GM18499 (cell line): Measurements from ENCODE around the gene CPLANE1.

ENCODE experiments used
- ATAC-seq: cut with Tn5 transposase; IDR thresholded peaks from one replicate; pipeline ENCODE4 v1.9.1; 2021; ENCODE audit warnings: moderate number of reproducible peaks; ENCODE audit not compliant: insufficient read depth, unreplicated experiment

Gene CPLANE1

GRCh38 chr5:37075399-37075950 lies 173.7 kb downstream of the CPLANE1 start:
- ATAC-seq = no peak

GRCh38 chr5:37071901-37072581 lies 177.1 kb downstream of the CPLANE1 start:
- ATAC-seq = no peak

GRCh38 chr5:37071487-37071886 lies 177.7 kb downstream of the CPLANE1 start:
- ATAC-seq = no peak

- no peak for ATAC-seq
Measured at GRCh38 chr5:37064442-37064841, 184.7 kb downstream of the CPLANE1 start.

- no peak for ATAC-seq
Measured at GRCh38 chr5:37063739-37064138, 185.4 kb downstream of the CPLANE1 start.

GRCh38 chr5:37060030-37060429 lies 189.1 kb downstream of the CPLANE1 start:
- no peak for ATAC-seq

- no peak for ATAC-seq
Measured at GRCh38 chr5:37056762-37057161, 192.4 kb downstream of the CPLANE1 start.
